Lower leg skin (tissue), 3 donors: Measurements from ENCODE around the gene SUGCT.

ENCODE experiments used
- POLR2A ChIP-seq, 2 donors: fragments of 450-650 bp; IDR thresholded peaks; one replicate each; pipeline ENCODE4 v1.6.1; 2016 to 2017; ENCODE audit warnings: antibody characterized with exemption in 2 of 2, mild to moderate bottlenecking in 1 of 2, moderate library complexity in 1 of 2
- TF ChIP-seq, protein P1 (sequence below), 3 donors: fragments of 450-650 bp; IDR thresholded peaks; one replicate each; pipeline ENCODE4 v1.5.1; 2016; ENCODE audit warnings: antibody characterized with exemption in 3 of 3, mild to moderate bottlenecking in 3 of 3, moderate library complexity in 2 of 3

DNA sequence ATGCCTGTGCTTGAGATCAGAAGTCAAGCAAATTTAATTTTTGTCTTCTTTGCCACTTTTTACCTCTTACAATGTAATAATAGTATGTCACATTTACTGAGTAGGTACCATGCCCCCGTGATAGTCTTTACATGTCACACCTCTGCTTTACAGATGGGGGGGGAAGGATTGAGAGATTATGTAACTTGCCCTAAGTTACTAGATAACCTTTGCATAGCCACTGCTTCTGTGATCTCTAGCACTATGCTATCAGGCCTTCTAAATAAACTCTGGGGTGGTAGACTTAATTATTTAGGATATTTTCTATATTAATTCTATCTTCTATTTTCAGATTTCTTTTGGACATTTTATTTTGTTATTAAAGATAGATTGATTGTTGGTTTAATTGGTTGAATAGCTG is 514.4 kb downstream of the SUGCT start:
- TF ChIP-seq, protein P1, sequence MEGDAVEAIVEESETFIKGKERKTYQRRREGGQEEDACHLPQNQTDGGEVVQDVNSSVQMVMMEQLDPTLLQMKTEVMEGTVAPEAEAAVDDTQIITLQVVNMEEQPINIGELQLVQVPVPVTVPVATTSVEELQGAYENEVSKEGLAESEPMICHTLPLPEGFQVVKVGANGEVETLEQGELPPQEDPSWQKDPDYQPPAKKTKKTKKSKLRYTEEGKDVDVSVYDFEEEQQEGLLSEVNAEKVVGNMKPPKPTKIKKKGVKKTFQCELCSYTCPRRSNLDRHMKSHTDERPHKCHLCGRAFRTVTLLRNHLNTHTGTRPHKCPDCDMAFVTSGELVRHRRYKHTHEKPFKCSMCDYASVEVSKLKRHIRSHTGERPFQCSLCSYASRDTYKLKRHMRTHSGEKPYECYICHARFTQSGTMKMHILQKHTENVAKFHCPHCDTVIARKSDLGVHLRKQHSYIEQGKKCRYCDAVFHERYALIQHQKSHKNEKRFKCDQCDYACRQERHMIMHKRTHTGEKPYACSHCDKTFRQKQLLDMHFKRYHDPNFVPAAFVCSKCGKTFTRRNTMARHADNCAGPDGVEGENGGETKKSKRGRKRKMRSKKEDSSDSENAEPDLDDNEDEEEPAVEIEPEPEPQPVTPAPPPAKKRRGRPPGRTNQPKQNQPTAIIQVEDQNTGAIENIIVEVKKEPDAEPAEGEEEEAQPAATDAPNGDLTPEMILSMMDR (IDR thresholded peaks at IDR 0.05) = no peak
- no peak for TF ChIP-seq POLR2A (IDR thresholded peaks at IDR 0.05)
